HCEC 1CT (cell line): ENCODE data around the gene PPP6R2.

Experiments used
- DNase-seq: peaks from one replicate; pipeline ENCODE4 v3.0.0-alpha.2; 2017

PPP6R2 gene, protein sequence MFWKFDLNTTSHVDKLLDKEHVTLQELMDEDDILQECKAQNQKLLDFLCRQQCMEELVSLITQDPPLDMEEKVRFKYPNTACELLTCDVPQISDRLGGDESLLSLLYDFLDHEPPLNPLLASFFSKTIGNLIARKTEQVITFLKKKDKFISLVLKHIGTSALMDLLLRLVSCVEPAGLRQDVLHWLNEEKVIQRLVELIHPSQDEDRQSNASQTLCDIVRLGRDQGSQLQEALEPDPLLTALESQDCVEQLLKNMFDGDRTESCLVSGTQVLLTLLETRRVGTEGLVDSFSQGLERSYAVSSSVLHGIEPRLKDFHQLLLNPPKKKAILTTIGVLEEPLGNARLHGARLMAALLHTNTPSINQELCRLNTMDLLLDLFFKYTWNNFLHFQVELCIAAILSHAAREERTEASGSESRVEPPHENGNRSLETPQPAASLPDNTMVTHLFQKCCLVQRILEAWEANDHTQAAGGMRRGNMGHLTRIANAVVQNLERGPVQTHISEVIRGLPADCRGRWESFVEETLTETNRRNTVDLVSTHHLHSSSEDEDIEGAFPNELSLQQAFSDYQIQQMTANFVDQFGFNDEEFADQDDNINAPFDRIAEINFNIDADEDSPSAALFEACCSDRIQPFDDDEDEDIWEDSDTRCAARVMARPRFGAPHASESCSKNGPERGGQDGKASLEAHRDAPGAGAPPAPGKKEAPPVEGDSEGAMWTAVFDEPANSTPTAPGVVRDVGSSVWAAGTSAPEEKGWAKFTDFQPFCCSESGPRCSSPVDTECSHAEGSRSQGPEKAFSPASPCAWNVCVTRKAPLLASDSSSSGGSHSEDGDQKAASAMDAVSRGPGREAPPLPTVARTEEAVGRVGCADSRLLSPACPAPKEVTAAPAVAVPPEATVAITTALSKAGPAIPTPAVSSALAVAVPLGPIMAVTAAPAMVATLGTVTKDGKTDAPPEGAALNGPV

DNA sequence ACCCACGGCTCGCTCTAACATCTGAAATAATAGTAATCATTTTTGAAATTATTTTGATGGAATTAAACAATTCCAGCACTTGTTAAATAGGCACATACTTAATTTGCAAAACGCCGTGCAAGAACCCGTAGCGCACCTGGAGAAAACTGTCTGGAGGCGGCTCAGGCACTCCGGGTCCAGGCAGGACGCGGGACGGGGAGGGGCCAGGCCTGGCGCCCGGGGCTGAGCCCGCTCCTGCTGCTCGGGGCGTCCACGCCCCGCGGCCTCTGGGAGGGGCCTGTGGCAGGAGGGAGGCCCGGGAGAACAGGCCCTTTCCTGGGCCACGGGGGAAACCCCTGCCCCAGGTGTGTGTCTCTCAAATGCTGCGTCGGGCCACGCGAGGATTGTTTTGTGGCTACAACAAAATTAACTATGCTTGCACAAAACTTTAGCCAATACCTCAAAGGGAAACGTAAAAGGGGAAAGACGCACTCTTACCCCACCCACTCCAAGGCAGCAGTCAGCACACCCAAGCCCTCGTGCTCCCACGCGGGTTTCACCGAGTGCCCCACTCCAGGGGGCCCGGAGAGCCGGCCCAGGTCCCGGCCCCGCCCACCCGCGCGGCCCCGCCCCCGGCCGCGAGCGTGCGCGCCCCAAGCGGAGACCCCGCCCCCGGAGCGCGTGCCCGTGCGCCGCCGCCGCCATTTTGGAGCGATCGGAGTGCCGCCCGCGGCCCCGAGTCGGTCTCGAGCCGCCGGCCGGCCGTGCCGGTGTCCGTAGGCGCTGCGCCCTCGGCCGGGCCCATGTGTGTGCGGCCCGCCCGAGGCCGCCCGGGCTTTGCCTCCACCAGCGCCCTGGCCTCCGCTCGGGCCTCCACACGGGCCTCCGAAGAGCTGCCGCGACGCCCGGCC is at the start of gene PPP6R2:
Gene PPP6R2 (plus strand): TSS at position 677 of the 890 bp plus-strand sequence. CDS start 50,582 bp downstream, outside the sequence.
- peak; percentile 64 for DNase-seq

- peak; percentile 69 for DNase-seq
Measured at GRCh38 chr22:50293441-50294318, 49.4 kb upstream of the PPP6R2 start.

GRCh38 chr22:50294319-50294656 is 48.8 kb upstream of the PPP6R2 start:
- no peak for DNase-seq

- DNase-seq: no peak
Measured at GRCh38 chr22:50296658-50297490, 46.3 kb upstream of the PPP6R2 start.

DNA sequence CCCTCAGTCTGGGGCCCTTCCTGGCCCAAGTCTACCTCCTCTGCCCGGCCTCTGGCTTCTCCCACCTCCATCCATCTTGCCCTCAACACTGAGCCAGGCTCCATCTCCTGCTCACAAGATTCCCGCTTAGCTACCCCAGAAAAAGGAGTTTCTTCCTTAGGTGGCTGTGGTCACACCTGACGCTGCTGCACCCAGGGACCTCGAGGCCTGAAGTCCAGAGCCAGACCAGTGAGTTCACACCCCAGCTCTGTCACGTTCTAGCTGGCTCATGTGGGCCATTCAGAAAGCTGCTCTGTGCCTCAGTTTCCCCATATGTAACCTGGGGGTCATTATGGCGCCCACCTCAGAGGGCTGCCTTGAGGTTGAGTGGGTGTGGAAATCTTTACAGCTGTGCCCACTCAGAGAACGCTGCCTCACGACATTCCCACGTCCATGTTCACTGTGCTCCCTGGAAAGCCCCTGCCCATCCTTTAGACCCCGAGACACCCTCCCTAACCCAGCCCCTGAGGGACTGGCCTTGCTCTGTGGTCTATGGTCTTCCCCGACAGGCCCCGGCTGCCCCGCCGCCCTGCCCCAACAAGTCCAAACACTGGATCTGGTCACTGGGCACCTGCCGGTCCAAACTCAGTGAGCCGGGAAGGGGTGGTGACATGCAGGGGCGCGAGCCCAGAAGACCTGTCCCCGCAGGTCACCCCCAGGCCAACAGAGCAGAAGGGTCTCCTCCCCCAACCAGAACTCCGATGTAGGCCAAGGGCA is 45.4 kb upstream of the PPP6R2 start:
- no peak for DNase-seq

- no peak for DNase-seq
Measured at GRCh38 chr22:50298266-50298637, 44.9 kb upstream of the PPP6R2 start.

GRCh38 chr22:50298937-50299784 is 44.0 kb upstream of the PPP6R2 start:
- DNase-seq: no peak

- DNase-seq: no peak
Measured at GRCh38 chr22:50299785-50300619, 43.1 kb upstream of the PPP6R2 start.

GRCh38 chr22:50300620-50301257 is 42.4 kb upstream of the PPP6R2 start:
- DNase-seq: no peak

DNA sequence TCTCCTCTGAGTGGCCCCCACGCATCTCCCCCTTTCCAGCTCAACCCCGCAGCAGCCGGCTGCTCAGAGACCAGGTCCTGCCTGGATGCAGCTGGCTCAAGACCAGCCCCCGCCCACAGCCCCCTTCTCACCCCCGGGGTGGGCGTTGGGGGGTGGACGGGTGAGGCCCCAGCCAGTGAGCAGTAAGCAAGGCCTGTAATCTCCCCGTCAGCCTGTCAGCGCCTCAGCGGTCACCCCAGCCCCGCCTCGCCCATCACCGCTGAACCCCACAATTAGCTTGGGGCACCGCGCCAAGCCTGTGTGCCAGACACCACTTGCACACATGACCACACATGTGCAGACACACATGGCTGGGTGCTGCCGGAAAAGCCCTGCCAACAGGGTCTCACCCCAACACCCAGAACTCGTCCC is 41.5 kb upstream of the PPP6R2 start:
- DNase-seq: no peak

DNA sequence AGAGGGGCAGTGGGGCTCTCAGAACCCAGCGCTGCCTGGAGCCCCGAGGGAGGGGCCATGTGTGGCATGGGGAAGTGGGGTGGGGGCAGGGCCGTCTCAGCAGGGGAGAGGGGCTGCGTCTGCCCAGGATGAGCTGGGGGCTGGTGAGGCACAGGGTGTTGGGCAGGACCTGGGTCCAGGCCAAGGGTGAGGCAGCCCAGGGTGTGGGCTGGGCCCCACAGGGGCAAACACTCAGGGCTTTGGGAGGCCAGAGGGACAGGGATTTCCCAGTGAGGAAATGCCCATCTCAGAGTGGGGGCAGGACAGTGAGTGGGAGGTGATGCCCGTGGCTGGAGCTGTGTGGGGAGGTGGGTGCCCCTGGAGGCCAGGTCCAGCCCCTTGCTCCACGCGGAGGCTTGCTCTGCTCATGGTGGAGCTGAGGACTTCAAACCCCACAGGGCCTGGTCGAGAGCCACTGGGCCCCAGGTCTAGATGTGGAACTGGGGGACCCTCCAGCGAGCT is 41.0 kb upstream of the PPP6R2 start:
- DNase-seq: no peak

GRCh38 chr22:50302564-50302963 is 40.6 kb upstream of the PPP6R2 start:
- no peak for DNase-seq

- no peak for DNase-seq
Measured at GRCh38 chr22:50303515-50303847, 39.6 kb upstream of the PPP6R2 start.

DNA sequence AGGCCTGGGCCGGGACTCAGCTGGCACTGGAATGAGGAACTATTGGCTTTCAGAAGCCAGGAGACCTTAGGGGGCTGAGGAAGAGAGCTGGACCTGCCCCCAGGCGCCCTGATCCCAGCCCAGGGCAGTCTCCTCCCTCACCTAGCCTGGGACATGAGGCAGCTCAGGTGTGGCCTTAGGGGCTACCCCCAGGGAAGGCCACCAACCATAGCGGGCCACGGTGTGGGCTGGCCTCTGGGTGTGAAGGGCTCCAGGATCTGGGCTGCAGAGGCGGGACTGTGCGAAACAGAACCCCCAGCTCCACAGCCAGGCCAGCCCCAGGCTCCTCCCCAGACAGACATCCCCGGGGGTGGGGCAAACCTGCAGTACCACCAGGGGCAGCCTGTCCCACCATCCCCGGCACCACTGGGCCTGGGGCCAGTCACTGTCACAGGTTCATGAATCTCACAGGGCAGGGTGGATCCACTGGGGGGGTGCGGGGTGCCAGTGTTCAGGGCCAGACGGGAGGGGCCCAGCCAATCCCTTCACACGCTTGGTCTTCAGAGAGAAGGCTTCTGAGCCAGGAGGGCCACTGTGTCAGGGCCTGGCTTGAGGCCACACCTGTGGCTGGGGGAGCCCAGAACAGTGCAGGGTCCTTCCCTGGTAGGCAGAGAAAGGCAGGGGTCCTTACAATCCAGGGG is 39.1 kb upstream of the PPP6R2 start:
- no peak for DNase-seq

- no peak for DNase-seq
Measured at GRCh38 chr22:50304528-50305392, 38.4 kb upstream of the PPP6R2 start.

GRCh38 chr22:50305393-50305922 is 37.7 kb upstream of the PPP6R2 start:
- no peak for DNase-seq
